Measurements from ENCODE around the gene ITIH1.

DNA sequence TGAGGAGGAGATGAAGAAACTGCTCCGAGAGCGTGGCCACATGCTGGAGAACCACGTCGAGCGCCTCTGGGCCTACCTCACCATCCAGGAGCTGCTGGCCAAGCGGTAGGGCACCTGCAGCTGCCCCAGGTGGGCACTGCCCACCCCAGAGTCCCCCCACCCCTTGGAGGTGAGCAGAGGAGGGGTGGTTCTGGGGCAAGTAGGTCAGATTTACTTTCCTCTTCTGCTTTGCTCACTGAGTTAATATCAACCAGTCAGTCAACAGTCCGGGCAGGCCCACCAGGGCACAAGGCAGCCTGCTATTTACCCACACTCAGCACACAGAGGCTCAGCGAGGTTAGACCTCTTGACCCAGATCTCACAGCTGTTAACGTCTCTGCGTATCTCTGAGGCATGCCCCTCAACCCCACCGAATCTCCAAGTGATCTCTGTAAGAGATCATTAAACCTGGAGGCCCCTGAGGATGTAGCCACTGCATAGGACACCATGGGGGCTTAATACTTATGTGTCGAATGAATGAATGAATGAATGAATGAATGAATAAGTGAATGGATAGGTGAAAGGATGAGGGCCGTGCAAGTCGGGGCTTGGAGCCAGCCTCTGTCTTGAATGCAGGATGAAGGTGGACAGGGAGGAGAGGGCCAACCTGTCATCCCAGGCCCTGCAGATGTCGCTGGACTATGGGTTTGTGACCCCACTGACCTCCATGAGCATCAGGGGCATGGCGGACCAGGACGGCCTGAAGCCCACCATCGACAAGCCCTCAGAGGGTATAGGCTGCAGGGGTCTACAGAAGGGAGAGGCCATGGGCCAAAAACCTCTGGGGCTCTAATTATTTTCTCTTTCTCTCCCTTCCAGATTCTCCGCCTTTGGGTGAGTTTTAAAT lies 9.2 kb downstream of the ITIH1 start:
- TF ChIP-seq, protein P1, sequence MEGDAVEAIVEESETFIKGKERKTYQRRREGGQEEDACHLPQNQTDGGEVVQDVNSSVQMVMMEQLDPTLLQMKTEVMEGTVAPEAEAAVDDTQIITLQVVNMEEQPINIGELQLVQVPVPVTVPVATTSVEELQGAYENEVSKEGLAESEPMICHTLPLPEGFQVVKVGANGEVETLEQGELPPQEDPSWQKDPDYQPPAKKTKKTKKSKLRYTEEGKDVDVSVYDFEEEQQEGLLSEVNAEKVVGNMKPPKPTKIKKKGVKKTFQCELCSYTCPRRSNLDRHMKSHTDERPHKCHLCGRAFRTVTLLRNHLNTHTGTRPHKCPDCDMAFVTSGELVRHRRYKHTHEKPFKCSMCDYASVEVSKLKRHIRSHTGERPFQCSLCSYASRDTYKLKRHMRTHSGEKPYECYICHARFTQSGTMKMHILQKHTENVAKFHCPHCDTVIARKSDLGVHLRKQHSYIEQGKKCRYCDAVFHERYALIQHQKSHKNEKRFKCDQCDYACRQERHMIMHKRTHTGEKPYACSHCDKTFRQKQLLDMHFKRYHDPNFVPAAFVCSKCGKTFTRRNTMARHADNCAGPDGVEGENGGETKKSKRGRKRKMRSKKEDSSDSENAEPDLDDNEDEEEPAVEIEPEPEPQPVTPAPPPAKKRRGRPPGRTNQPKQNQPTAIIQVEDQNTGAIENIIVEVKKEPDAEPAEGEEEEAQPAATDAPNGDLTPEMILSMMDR (IDR thresholded peaks at IDR 0.05): no peak
- no peak for TF ChIP-seq POLR2A (IDR thresholded peaks at IDR 0.05)
